Glutamatergic neuron (in vitro differentiated cells): Measurements from ENCODE around the gene TMEM18. TPM values are rescaled to one million over a fixed set of nuclear protein-coding genes. Genes with fewer than 3 reads are reported as not detected.

Experiments used
- DNase-seq: peaks from one replicate; pipeline ENCODE4 v3.0.0; 2022
- H3K27ac Mint-ChIP-seq: one replicate; pipeline ENCODE4 v1.8.0; 2020; ENCODE audit warnings: mild to moderate bottlenecking, mixed read lengths, inconsistent platforms; ENCODE audit not compliant: unreplicated experiment
- H3K27me3 Mint-ChIP-seq: one replicate; pipeline ENCODE4 v1.8.0; 2020; ENCODE audit warnings: mild to moderate bottlenecking, moderate library complexity, mixed read lengths, inconsistent platforms; ENCODE audit not compliant: unreplicated experiment
- H3K36me3 Mint-ChIP-seq: one replicate; pipeline ENCODE4 v1.8.0; 2020; ENCODE audit warnings: mild to moderate bottlenecking, mixed read lengths, inconsistent platforms; ENCODE audit not compliant: unreplicated experiment
- H3K4me1 Mint-ChIP-seq: one replicate; pipeline ENCODE4 v1.8.0; 2020; ENCODE audit warnings: mild to moderate bottlenecking, low read depth, mixed read lengths, inconsistent platforms; ENCODE audit not compliant: unreplicated experiment
- H3K4me3 Mint-ChIP-seq: one replicate; pipeline ENCODE4 v1.8.0; 2020; ENCODE audit warnings: mild to moderate bottlenecking, mixed read lengths, inconsistent platforms; ENCODE audit not compliant: unreplicated experiment
- H3K9me3 Mint-ChIP-seq: one replicate; pipeline ENCODE4 v1.8.0; 2020; ENCODE audit warnings: mild to moderate bottlenecking, moderate library complexity, mixed read lengths, inconsistent platforms; ENCODE audit not compliant: unreplicated experiment
- long read RNA-seq: library from polyadenylated mRNA; unstranded; transcript quantifications from one replicate; pipeline ENCODE4 v2.0.0, GENCODE V29; 2020; ENCODE audit not compliant: unreplicated experiment
- total RNA-seq: library from RNA; stranded (reverse); fragmentation: NEBNext Ultra II Directional; extraction: Animal tissue kit (Norgen Biotek cat#: 25700); gene quantifications from one replicate; pipeline ENCODE4 v1.2.1, GENCODE V29; 2021; ENCODE audit not compliant: unreplicated experiment
- TF ChIP-seq, protein P1 (sequence below): fragments of 200-600 bp; sonication (generic); IDR thresholded peaks from one replicate; pipeline ENCODE4 v1.5.0; 2021; ENCODE audit not compliant: partially characterized antibody, unreplicated experiment

Gene TMEM18
- total RNA-seq: 22.0 TPM
- long read RNA-seq, transcript TMEM18-201 (5 exons, 2,762 nt): major isoform, 18 of 24 reads
- long read RNA-seq, partial matches to known transcripts: 0 of 24 reads
- long read RNA-seq, other reads (novel, unspliced or antisense): 5 of 24 reads

DNA sequence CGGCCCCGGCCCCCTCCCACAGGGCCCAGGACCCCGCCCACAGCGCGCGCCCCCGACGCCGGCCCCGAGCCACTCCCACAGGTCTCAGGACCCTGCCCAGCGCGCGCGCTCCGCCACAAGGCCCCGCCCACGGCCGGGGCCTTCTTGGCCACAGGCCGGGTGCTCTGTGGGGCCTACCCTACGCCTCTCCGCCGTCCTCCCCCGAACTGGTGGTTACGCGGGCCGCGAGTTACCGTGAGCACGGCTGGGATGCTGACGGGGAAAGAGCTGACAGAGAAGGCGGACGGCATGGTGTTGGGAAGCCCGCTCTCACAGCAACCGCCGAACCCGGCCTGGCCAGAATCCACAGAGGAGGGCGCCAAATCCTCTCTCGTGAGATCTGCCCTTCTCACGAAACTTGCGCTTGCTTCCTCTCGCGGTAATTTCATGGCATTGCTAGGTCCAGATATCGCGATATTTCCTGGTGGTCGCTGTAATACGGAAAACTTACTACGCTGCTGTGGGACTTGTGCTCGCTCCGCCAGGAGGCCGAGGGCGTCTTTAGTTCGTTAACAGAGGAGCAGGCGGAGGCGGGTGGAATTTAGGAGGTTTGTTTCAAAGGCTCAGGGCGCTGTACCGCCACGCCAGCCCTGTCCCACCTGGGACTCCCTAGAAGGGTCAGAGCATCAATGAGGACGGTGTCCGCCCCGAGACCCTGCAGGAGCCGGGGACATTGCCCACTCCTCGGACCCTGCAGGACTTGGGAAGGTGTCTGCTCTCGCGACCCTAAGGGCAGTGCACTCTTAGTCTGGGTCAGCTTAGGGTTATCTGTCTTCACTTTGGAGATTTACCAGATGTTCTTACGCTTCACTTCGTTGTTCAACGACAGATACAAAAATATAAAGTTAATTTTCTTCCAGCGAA, at the start of gene TMEM18:
TMEM18 (minus strand) TSS at position 351 of the 903 bp plus-strand sequence; CDS start at position 290, 61 bp downstream.
- H3K36me3 Mint-ChIP-seq: no peaks in the 10 kb centered on the region
- peak within 1 kb of the TSS; percentile 97 for H3K27ac Mint-ChIP-seq
- peak; percentile 85 for DNase-seq
- TF ChIP-seq, protein P1, sequence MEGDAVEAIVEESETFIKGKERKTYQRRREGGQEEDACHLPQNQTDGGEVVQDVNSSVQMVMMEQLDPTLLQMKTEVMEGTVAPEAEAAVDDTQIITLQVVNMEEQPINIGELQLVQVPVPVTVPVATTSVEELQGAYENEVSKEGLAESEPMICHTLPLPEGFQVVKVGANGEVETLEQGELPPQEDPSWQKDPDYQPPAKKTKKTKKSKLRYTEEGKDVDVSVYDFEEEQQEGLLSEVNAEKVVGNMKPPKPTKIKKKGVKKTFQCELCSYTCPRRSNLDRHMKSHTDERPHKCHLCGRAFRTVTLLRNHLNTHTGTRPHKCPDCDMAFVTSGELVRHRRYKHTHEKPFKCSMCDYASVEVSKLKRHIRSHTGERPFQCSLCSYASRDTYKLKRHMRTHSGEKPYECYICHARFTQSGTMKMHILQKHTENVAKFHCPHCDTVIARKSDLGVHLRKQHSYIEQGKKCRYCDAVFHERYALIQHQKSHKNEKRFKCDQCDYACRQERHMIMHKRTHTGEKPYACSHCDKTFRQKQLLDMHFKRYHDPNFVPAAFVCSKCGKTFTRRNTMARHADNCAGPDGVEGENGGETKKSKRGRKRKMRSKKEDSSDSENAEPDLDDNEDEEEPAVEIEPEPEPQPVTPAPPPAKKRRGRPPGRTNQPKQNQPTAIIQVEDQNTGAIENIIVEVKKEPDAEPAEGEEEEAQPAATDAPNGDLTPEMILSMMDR: peak; percentile 15
- peaks cover 15% of the 10 kb centered on the region for H3K27me3 Mint-ChIP-seq
- peak within 1 kb of the TSS; percentile 96 for H3K4me3 Mint-ChIP-seq
- H3K9me3 Mint-ChIP-seq: peaks cover 7% of the 10 kb centered on the region
- H3K4me1 Mint-ChIP-seq: peaks cover 21% of the 10 kb centered on the region

DNA sequence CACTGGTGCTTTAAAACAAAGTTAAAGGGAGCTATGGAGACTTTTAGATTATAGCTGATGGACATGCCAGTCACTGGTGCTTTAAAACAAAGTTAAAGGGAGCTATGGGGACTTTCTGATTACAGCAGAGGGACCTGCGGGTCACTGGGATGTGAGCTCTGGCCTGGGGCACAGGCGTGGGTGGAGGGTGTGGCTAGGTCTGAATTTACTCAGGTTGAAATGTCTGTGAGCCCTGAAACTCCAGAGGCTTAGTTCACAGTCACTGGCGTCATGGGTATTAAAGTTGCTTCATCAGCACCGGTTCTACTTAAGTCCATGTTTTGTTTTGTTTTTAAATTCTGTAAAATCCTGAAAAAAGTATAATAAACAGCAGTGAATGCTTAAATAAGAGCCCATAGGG, 49.0 kb upstream of the TMEM18 start:
- peaks cover 5% of the 10 kb centered on the region for H3K9me3 Mint-ChIP-seq
- DNase-seq: no peak
- peaks cover 10% of the 10 kb centered on the region for H3K27me3 Mint-ChIP-seq
- H3K27ac Mint-ChIP-seq: no peak overlapping the region
- H3K36me3 Mint-ChIP-seq: no peaks in the 10 kb centered on the region
- peaks cover 42% of the 10 kb centered on the region for H3K4me1 Mint-ChIP-seq
- TF ChIP-seq, protein P1: no peak
- H3K4me3 Mint-ChIP-seq: no peak overlapping the region

- Mint-ChIP-seq H3K36me3 (no peaks in the 10 kb centered on the region), H3K4me1 (peaks cover 42% of the 10 kb centered on the region), H3K9me3 (peaks cover 5% of the 10 kb centered on the region), H3K4me3 (no peak overlapping the region), H3K27ac (peak overlapping the region; percentile 96), H3K27me3 (peaks cover 10% of the 10 kb centered on the region)
- TF ChIP-seq, protein P1: no peak
- no peak for DNase-seq
These were observed 48.3 kb upstream of the TMEM18 start for GRCh38 chr2:725468-725867.

- H3K4me1 Mint-ChIP-seq: peaks cover 34% of the 10 kb centered on the region
- peaks cover 5% of the 10 kb centered on the region for H3K9me3 Mint-ChIP-seq
- DNase-seq: no peak
- peaks cover 10% of the 10 kb centered on the region for H3K27me3 Mint-ChIP-seq
- TF ChIP-seq, protein P1: no peak
- peak overlapping the region; percentile 96 for H3K27ac Mint-ChIP-seq
- H3K4me3 Mint-ChIP-seq: peak overlapping the region; percentile 84
- no peaks in the 10 kb centered on the region for H3K36me3 Mint-ChIP-seq
These were observed 46.6 kb upstream of the TMEM18 start for GRCh38 chr2:723761-724160.

GRCh38 chr2:720842-721241, 43.6 kb upstream of the TMEM18 start:
- no peak overlapping the region for H3K27ac Mint-ChIP-seq
- DNase-seq: no peak
- TF ChIP-seq, protein P1: no peak
- H3K4me1 Mint-ChIP-seq: peaks cover 34% of the 10 kb centered on the region
- peaks cover 5% of the 10 kb centered on the region for H3K9me3 Mint-ChIP-seq
- H3K36me3 Mint-ChIP-seq: no peaks in the 10 kb centered on the region
- peaks cover 7% of the 10 kb centered on the region for H3K27me3 Mint-ChIP-seq
- no peak overlapping the region for H3K4me3 Mint-ChIP-seq
